NK-92 (cell line): ENCODE measurements around the gene FUT2.
"Not testable (repeated sequence)": the region's sequence is repeated elsewhere in the genome, so short reads cannot be mapped to it uniquely, and the experiment has no call there.

ENCODE experiments used
- DNase-seq: peaks from one replicate; lab custom pipeline; 2025; ENCODE audit not compliant: unreplicated experiment; lab: John Stamatoyannopoulos, UW

Gene FUT2

GRCh38 chr19:48670699-48671445 is 24.9 kb upstream of the FUT2 start:
- no peak for DNase-seq

DNA sequence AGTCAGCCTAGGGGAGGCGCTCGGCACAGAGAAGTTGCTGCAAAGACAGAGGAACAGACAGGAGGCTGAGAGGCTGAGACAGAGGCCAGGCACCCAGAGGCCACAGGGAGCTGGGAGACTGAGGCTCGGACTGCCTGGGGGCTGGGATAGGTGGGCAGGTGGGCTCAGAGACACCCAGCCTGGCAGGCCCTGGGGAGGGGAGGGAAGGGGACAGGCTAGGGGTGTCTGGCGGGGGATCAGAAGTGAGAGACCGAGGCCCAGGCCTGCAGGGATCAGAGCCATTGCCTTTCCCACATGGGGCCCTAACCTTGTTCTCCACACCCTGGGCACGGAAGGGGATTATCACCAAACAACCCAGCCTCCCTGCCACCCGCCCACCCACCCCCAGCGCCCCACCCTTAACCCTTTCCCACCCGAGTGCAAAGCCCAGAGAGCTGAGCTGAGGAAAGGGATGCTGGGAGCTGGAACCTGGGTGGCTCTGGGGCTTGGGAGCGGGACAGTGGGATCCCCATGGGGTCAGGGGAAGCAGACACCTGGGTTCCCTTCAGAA is 24.2 kb upstream of the FUT2 start:
- no peak for DNase-seq

GRCh38 chr19:48672994-48673393 is 22.8 kb upstream of the FUT2 start, which contains the start of gene NTN5:
Gene NTN5 (minus strand): TSS chr19:48673017. CDS start chr19:48670986, 2,031 bp downstream.
- no peak for DNase-seq

DNA sequence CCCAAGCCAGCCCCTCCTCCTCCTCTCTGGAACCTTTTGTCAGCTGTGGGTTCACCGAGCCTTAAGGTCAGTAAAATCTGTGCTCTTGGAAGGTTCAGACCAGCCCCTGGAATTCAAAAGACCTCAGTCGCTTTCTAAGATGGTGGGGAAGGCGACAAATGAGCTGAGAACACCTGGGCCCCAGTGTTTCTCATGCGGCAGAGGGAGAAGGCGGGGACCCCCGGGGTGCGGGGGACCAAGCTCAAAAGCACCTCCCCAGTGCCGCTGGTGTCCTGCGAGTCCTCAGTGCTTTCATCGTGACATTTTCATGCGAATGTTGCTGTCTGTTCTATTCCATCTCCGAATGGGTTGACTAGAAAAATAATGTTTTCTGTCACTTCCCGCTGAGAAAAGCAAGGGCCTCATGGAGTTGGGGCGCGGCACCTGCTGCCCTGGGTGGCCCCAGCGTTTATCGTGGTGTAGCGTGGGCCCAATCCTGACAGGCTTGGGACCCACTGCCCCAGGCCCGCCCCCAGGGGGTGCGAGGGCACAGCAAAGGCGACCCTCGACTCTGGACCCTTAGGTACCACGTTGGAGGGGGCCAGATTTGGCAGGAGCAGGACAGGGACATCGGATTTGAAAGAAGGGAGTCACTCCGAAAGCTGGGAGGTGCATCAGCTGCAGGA is 22.2 kb upstream of the FUT2 start:
- no peak for DNase-seq

DNA sequence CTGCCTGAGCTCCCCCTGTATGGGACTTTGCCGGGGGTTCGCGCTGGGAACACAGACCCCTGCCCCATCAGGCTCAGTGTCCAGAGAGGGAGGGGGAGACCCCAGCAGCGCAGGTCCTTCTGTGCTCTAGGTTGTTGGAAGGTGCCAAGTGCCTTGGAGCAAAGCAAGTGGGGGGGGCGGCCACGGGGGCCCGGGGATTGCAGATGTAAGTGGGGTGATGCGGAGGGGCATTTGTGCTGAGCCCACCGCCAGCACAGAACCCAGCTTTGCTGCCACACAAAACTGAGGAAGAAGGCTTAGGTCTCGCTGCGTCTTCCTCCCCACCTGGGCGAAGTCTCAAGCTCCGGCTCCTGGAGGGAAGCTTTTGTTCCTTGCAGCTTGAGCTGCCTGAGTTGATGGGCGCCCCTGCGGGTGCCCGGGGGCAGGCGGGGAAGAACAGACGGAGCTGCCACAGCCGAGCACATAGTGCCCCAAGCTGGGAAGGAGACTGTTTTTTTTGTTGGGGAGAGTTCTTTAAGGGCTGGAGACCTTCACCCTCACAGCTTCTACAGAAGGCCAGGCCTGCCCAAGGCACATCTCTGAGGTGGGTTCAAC is 21.5 kb upstream of the FUT2 start:
- no peak for DNase-seq

GRCh38 chr19:48674921-48675824 is 20.6 kb upstream of the FUT2 start:
- no peak for DNase-seq

GRCh38 chr19:48676487-48676886 is 19.3 kb upstream of the FUT2 start:
- no peak for DNase-seq

- no peak for DNase-seq
These were observed 18.9 kb upstream of the FUT2 start for GRCh38 chr19:48676887-48677286.

- no peak for DNase-seq
These were observed 17.6 kb upstream of the FUT2 start for GRCh38 chr19:48678201-48678600.

- not testable (repeated sequence) for DNase-seq
These were observed 15.8 kb upstream of the FUT2 start for GRCh38 chr19:48680006-48680405.

GRCh38 chr19:48680436-48681126 is 15.2 kb upstream of the FUT2 start:
- DNase-seq: no peak

DNA sequence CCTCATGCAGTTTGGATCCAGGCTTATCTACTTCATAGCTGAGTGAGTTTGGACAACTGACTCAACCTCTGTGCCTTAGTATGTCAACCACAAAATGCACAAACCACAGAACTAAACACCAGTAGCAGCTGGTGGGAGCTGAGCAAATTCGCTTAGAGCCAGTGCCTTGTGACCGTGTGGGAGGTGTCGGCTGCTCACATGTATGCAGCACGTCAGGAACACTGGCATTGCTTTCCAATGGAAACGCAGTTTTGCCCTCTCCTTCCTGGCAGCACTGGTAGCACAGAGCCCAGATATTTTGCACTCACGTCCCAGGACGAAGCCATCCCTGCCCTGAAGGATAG is 14.7 kb upstream of the FUT2 start:
- DNase-seq: no peak

DNA sequence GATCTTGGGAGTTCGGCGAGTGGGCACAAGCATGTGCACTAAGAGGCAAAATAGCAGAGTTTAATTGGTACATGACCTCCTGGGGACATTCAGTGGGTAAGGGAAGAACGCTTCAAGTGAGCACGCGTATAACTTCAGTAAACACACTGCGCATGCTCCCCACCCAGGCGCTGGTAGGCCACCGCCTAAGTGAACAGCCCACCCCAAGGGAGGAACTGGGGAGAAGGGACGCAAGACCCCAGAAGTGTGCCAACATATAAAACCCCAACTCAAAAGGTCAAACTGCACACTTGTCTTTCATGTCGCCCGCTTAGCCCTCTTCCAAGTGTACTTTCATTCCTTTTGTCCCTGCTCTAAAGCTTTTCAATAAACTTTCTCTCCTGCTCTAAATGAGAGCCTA is 12.4 kb upstream of the FUT2 start:
- no peak for DNase-seq

GRCh38 chr19:48685583-48685982 is 10.2 kb upstream of the FUT2 start:
- no peak for DNase-seq

DNA sequence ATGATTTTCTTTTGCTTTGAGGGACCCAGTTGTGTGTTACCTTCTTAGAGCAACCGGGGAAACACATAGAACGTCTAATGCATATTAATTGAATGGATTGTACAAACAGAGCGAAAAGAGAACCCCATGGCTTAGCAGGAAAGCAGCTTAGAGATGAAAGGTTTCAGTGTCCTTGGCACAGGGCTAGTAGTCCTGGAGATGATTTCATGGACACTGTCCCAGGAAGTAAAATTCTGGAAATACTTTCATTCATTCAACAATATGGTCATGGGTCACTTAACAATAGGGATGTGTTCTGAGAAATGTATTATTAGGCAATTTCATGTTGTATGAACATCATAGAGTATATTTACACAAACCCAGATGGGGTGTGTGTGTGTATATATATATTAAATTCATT is 9.7 kb upstream of the FUT2 start:
- DNase-seq: no peak

GRCh38 chr19:48686637-48687036 is 9.1 kb upstream of the FUT2 start:
- DNase-seq: not testable (repeated sequence)

DNA sequence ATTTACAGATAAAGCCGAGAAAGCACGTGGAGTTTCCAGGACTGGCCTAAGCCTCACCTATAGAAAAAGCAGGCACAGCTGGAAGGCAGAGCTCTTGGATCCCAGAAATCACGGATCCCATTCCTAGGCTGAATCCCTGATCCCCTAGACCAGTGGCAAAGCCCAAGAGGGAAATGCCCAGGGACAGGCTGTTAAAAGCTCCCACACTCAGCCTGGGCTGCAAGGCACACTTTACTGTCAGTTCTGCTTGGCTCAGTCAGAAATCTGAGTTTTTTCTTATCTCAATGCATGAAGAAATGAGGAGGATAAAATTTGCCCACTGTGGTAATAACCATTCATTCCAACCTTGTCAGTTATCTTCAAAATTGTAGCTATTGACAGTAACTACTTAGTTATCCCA is 8.0 kb upstream of the FUT2 start:
- no peak for DNase-seq

- no peak for DNase-seq
These were observed 6.3 kb upstream of the FUT2 start for GRCh38 chr19:48689449-48689848.

DNA sequence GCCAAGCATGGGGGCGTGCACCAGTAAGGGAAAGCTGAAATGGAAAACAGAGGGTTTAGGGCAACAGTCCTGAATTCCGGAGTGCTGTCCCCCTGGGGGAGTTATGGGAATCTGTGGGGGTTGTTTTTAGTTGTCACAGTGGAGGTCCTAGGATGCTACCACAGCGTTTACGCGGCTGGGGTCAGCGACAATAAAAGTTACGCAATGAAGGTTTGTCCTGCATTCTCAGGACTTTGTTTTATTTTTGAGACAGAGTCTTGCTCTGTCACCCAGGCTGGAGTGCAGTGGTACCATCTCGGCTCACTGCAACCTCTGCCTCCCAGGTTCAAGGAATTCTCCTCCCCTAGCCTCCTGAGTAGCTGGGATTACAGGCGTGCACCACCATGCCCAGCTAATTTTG is 2.1 kb upstream of the FUT2 start:
- DNase-seq: not testable (repeated sequence)

DNA sequence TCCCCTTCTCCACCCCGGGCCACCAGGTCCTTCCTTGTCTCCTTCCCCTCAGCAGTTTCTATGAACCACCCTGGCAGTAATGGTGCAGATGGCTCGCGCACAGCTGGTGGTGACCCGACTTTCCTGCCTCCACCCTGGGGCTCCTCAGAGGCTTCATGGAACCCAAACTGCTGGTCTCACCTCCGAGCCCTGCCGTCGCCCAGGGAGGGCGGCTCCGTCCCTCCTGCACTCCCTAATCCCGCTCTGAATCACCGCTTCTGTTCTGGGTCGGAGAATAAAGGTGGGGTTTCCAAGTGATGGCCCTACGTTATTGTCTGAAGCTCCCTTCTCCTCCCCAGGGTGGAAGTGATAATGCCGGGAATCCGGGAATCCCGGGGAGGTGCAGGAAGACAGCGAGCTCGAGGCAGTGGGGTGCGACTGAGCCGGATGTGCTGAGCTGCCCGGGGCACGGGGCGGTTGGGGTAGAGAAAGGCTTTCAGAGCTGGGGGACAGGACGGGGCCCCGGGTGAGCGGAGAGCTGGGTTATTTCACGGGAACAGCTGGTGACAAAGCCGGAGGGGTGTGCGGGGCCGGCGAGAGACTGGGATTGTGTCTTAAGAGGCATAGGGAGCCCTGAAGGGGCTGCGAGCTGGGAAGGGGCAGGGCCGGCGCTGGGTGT is 711 bp downstream of the FUT2 start:
- no peak for DNase-seq
